Psoas muscle (tissue), 8 donors: ENCODE results near the gene CBFA2T3. TPM values are rescaled to one million over a fixed set of nuclear protein-coding genes. Genes with fewer than 3 reads are reported as not detected.
A peak's percentile ranks its signal among the peaks of the same experiment; 100 is the strongest.
"Not testable (repeated sequence)": the region's sequence is repeated elsewhere in the genome, so short reads cannot be mapped to it uniquely, and the experiment has no call there.

ENCODE experiments used
- ATAC-seq, 4 donors: fragments of 200-7000 bp; cut with Tn5 transposase; one replicate each; pipeline ENCODE4 v1.9.1; 2020; ENCODE audit warnings: moderate library complexity in 3 of 4, mild to moderate bottlenecking in 2 of 4
- DNase-seq, 2 donors: peaks; one replicate each; pipeline ENCODE4 v3.0.0-alpha.2; 2020
- H3K27ac ChIP-seq: fragments of 200-600 bp; one replicate; pipeline ENCODE4 v1.8.0; 2022
- H3K27me3 ChIP-seq, 3 donors: fragments of 200-600 bp in 1 of 3; one replicate each; pipeline versions ENCODE4 v1.6.1 to v1.8.0; 2013 to 2022; ENCODE audit warnings: low read length in 2 of 3, mild to moderate bottlenecking in 2 of 3, moderate library complexity in 1 of 3; ENCODE audit not compliant: insufficient read depth in 3 of 3
- H3K36me3 ChIP-seq, 2 donors: fragments of 200-600 bp in 1 of 2; one replicate each; pipeline versions ENCODE4 v1.6.1 to v1.8.0; 2013 to 2022; ENCODE audit warnings: low read depth in 1 of 2, mild to moderate bottlenecking in 1 of 2, moderate library complexity in 1 of 2; ENCODE audit not compliant: insufficient read depth in 1 of 2
- H3K4me1 ChIP-seq: fragments of 200-600 bp; one replicate; pipeline ENCODE4 v1.8.0; 2022
- H3K4me3 ChIP-seq: fragments of 200-600 bp; one replicate; pipeline ENCODE4 v1.8.0; 2022; ENCODE audit warnings: mild to moderate bottlenecking
- H3K9me3 ChIP-seq: fragments of 200-600 bp; one replicate; pipeline ENCODE4 v1.8.0; 2022
- WGBS, 3 donors: extraction: QIAGEN DNeasy Blood & Tissue Kit; methylation state at CpG; one replicate each; pipeline versions ENCODE4 v1.1.6 to v1.1.7; 2013; 5-methylcytosine and 5-hydroxymethylcytosine counted together
- intact Hi-C, 2 donors: fragments of 100-400 bp; cut with DNase I; formaldehyde crosslinking; loops; one replicate each; pipeline versions ENCODE4 v1.11.0 to v1.14.2; 2022
- polyA plus RNA-seq, 3 donors: library from polyadenylated mRNA; stranded (reverse); fragments of 200-250 nt; gene quantifications; one replicate each; pipeline ENCODE4 v1.2.3, GENCODE V29; 2013
- total RNA-seq, 4 donors: library from RNA; stranded (reverse); fragmentation: NEBNext Ultra II Directional in 2 of 4; extraction: Animal tissue kit (Norgen Biotek cat#: 25700) in 2 of 4; gene quantifications; one replicate each; pipeline versions ENCODE4 v1.2.1 to v1.2.4, GENCODE V29; 2021 to 2023
- TF ChIP-seq, protein P1 (sequence below): fragments of 200-600 bp; IDR thresholded peaks from one replicate; pipeline ENCODE4 v1.8.0; 2022; ENCODE audit warnings: antibody characterized with exemption
- donor health status: healthy with polysubstance abuse.
- donor health status: DM: no; HTN: no; CAD: no; lungs with moderate emphysema.
- donor health status: Bipolar disorder and iron deficiency.
- donor health status: healthy.
- donor health status: DM: yes; HTN: yes; CAD: no.
- donor health status: DM: no; HTN: no; CAD: no.
- donor health status: DM: no; HTN: no; CAD: no.
- donor health status: DM: yes; HTN: yes; CAD: no.

Gene CBFA2T3
- total and polyA plus RNA-seq, 7 donors: 2.6 to 15.0 (median 6.0) TPM

- intact Hi-C loops: no loop called here
- TF ChIP-seq, protein P1, sequence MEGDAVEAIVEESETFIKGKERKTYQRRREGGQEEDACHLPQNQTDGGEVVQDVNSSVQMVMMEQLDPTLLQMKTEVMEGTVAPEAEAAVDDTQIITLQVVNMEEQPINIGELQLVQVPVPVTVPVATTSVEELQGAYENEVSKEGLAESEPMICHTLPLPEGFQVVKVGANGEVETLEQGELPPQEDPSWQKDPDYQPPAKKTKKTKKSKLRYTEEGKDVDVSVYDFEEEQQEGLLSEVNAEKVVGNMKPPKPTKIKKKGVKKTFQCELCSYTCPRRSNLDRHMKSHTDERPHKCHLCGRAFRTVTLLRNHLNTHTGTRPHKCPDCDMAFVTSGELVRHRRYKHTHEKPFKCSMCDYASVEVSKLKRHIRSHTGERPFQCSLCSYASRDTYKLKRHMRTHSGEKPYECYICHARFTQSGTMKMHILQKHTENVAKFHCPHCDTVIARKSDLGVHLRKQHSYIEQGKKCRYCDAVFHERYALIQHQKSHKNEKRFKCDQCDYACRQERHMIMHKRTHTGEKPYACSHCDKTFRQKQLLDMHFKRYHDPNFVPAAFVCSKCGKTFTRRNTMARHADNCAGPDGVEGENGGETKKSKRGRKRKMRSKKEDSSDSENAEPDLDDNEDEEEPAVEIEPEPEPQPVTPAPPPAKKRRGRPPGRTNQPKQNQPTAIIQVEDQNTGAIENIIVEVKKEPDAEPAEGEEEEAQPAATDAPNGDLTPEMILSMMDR: no peak
- H3K4me3 ChIP-seq: peak overlapping the region; percentile 44
- peaks cover 36% of the 10 kb centered on the region for H3K4me1 ChIP-seq
- H3K36me3 ChIP-seq: no peaks in the 10 kb centered on the region
- peak overlapping the region; percentile 53 for H3K27ac ChIP-seq
- H3K9me3 ChIP-seq: no peaks in the 10 kb centered on the region
- H3K27me3 ChIP-seq: peaks cover 0 to 15% (median 0%) of the 10 kb centered on the region in 3 donors
- ATAC-seq (peak; percentile 15 to 39 (median 32)), DNase-seq (peak; percentile 88 to 89)
- WGBS, 3 donors: 34 to 39% (median 36%) methylated on average over 25 to 26 of the region's 26 CpGs
These were observed 54.7 kb downstream of the CBFA2T3 start for GRCh38 chr16:88922114-88922825.

DNA sequence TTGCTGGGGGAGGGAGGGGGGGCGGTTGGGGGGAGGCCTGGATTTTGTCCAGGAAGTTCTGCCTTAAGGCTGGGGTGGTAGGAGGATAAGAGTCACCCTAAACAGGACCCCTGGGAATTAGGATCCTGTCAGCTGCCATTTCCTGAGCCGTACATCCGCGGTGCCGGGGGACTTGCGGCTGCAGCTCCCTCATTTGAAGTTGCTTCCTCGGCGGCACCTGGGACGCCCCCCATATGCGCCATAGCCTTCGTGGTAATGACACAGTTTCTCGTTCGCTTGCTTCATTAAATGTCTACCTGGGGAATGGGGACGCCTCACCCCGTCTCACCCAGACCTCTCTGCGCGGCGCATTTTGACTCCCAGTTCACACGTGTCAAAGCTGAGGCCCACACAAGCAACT lies 55.4 kb downstream of the CBFA2T3 start:
- H3K4me1 ChIP-seq: peaks cover 36% of the 10 kb centered on the region

GRCh38 chr16:88920618-88921590 lies 56.1 kb downstream of the CBFA2T3 start:
- H3K27me3 ChIP-seq: peaks cover 0 to 6% (median 0%) of the 10 kb centered on the region in 3 donors
- peak; percentile 78 to 86 for DNase-seq
- WGBS, 3 donors: 22 to 42% (median 28%) methylated on average over 23 to 28 of the region's 28 CpGs
- TF ChIP-seq, protein P1: no peak
- no peaks in the 10 kb centered on the region for H3K9me3 ChIP-seq
- peak overlapping the region; percentile 44 for H3K4me3 ChIP-seq
- no peaks in the 10 kb centered on the region for H3K36me3 ChIP-seq
- H3K27ac ChIP-seq: peak overlapping the region; percentile 53
- intact Hi-C loops: no loop called here
- H3K4me1 ChIP-seq: peaks cover 36% of the 10 kb centered on the region
- peak in 1 of 4 donors; percentile 58 for ATAC-seq

More for the DNA sequence above, 55.4 kb downstream of the CBFA2T3 start:
- Histone ChIP-seq H3K27ac (peak overlapping the region; percentile 53), H3K36me3 (no peaks in the 10 kb centered on the region), H3K9me3 (no peaks in the 10 kb centered on the region), H3K27me3 (peaks cover 0 to 10% (median 0%) of the 10 kb centered on the region in 3 donors), H3K4me3 (peak overlapping the region; percentile 44)
- ATAC-seq (no peak), DNase-seq (no peak)
- intact Hi-C loops: no loop called here
- TF ChIP-seq, protein P1: no peak
- 62 to 72% (median 63%) methylated on average over 19 of the region's 19 CpGs for WGBS, 3 donors

- intact Hi-C loops: loop anchor here in 1 of 2 donors (10.0 kb wide), 1 partner anchor 105 kb away; the partner anchor contains the start of gene APRT
- peaks cover 26% of the 10 kb centered on the region for H3K4me1 ChIP-seq
These were observed 57.1 kb downstream of the CBFA2T3 start for GRCh38 chr16:88919936-88920335.

GRCh38 chr16:88918896-88919295 lies 58.1 kb downstream of the CBFA2T3 start:
- WGBS, 3 donors: 89% methylated on average over 8 of the region's 8 CpGs

More at GRCh38 chr16:88919936-88920335, 57.1 kb downstream of the CBFA2T3 start:
- no peaks in the 10 kb centered on the region for H3K9me3 ChIP-seq
- 82 to 91% (median 89%) methylated on average over 12 of the region's 12 CpGs for WGBS, 3 donors
- H3K27ac ChIP-seq: peak overlapping the region; percentile 53
- TF ChIP-seq, protein P1: no peak
- H3K4me3 ChIP-seq: no peak overlapping the region
- no peak for ATAC-seq
- DNase-seq: no peak
- H3K27me3 ChIP-seq: peaks cover 0 to 6% (median 0%) of the 10 kb centered on the region in 3 donors
- H3K36me3 ChIP-seq: no peaks in the 10 kb centered on the region

More at GRCh38 chr16:88918896-88919295, 58.1 kb downstream of the CBFA2T3 start:
- H3K9me3 ChIP-seq, H3K27ac ChIP-seq, H3K36me3 ChIP-seq, DNase-seq, H3K4me3 ChIP-seq, H3K27me3 ChIP-seq, ATAC-seq: not testable (repeated sequence)
- peaks cover 20% of the 10 kb centered on the region for H3K4me1 ChIP-seq
- intact Hi-C loops: loop anchor here in 1 of 2 donors (10.0 kb wide), 1 partner anchor 104 kb away; the partner anchor contains the start of gene APRT
